ENCODE data around the gene CREB3L2.

GRCh38 chr7:137992550-137993394 is 9.1 kb downstream of the CREB3L2 start:
- TF ChIP-seq SUZ12 (IDR thresholded peaks at IDR 0.05), result no peak
- TF ChIP-seq ZNF384 (IDR thresholded peaks at IDR 0.05), result no peak
- TF ChIP-seq FOXM1 (IDR thresholded peaks at IDR 0.05; ENCODE audit: borderline replicate concordance), result no peak
- no peak for TF ChIP-seq ELF4 (IDR thresholded peaks at IDR 0.05)
- no peak for TF ChIP-seq CTBP1 (IDR thresholded peaks at IDR 0.05; ENCODE audit: borderline replicate concordance)
- TF ChIP-seq LEF1 (IDR thresholded peaks at IDR 0.05; ENCODE audit: borderline replicate concordance), result no peak
- no peak for TF ChIP-seq PKNOX1 (IDR thresholded peaks at IDR 0.05)

All from HEK293T (cell line).